Duodenal mucosa (tissue), 2 donors: ENCODE data around the gene RSPO4.
"Not testable (repeated sequence)": the region's sequence is repeated elsewhere in the genome, so short reads cannot be mapped to it uniquely, and the experiment has no call there.

ENCODE experiments used
- H3K27ac ChIP-seq: one replicate; pipeline ENCODE4 v1.7.0; 2013; ENCODE audit warnings: low read depth, low read length
- H3K27me3 ChIP-seq, 2 donors: one replicate each; pipeline ENCODE4 v1.7.0; 2013; ENCODE audit warnings: low read length in 2 of 2, control low read depth in 1 of 2; ENCODE audit not compliant: insufficient read depth in 2 of 2, control insufficient read depth in 1 of 2
- H3K36me3 ChIP-seq, 2 donors: one replicate each; pipeline ENCODE4 v1.7.0; 2013; ENCODE audit warnings: low read length in 2 of 2, control low read depth in 1 of 2; ENCODE audit not compliant: insufficient read depth in 2 of 2, control insufficient read depth in 1 of 2
- H3K4me1 ChIP-seq, 2 donors: one replicate each; pipeline ENCODE4 v1.7.0; 2013; ENCODE audit warnings: low read length in 2 of 2, control low read depth in 1 of 2; ENCODE audit not compliant: insufficient read depth in 2 of 2, control insufficient read depth in 1 of 2
- H3K4me3 ChIP-seq, 2 donors: one replicate each; pipeline ENCODE4 v1.7.0; 2013; ENCODE audit warnings: low read length in 2 of 2, low read depth in 1 of 2
- H3K9ac ChIP-seq, 2 donors: one replicate each; pipeline ENCODE4 v1.7.0; 2013; ENCODE audit warnings: low read length in 2 of 2, low read depth in 1 of 2
- H3K9me3 ChIP-seq, 2 donors: one replicate each; pipeline ENCODE4 v1.7.0; 2013; ENCODE audit warnings: low read length in 2 of 2, control low read depth in 1 of 2; ENCODE audit not compliant: control insufficient read depth in 1 of 2

RSPO4 gene

GRCh38 chr20:1026214-1026613 lies 24.1 kb upstream of the RSPO4 start:
- H3K4me3 ChIP-seq, H3K9ac ChIP-seq, H3K36me3 ChIP-seq, H3K9me3 ChIP-seq, H3K27ac ChIP-seq, H3K4me1 ChIP-seq, H3K27me3 ChIP-seq: not testable (repeated sequence)

DNA sequence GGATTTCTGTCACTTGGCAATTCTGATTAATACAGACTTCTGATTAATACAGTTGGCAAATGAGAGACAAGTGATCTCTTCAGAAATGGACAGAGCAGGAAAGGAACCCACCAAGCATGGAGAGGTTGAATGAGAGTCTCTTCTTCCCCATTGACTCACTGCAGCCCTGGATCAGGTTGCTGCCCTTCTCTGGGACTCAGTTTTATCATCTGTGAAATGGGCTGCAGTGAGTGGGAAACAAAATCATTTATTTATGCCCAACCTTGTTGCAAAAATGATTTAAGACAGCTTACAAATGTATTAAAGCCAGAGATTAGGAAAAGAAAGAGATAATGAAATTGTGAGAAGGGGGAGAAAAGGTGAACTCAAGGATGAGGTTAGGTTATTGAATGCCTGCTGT lies 20.8 kb upstream of the RSPO4 start:
- Histone ChIP-seq H3K27ac (no peak overlapping the region), H3K27me3 (no peaks in the 10 kb centered on the region), H3K4me3 (no peak overlapping the region), H3K36me3 (no peaks in the 10 kb centered on the region), H3K9me3 (no peaks in the 10 kb centered on the region), H3K4me1 (no peaks in the 10 kb centered on the region), H3K9ac (no peak overlapping the region)

- Histone ChIP-seq H3K4me3 (no peak overlapping the region), H3K9ac (no peak overlapping the region), H3K36me3 (no peaks in the 10 kb centered on the region), H3K27me3 (no peaks in the 10 kb centered on the region), H3K27ac (no peak overlapping the region), H3K4me1 (no peaks in the 10 kb centered on the region), H3K9me3 (no peaks in the 10 kb centered on the region)
Observed at GRCh38 chr20:1020614-1021013, 18.5 kb upstream of the RSPO4 start.

GRCh38 chr20:1019344-1019743 lies 17.2 kb upstream of the RSPO4 start:
- H3K27ac ChIP-seq, result no peak overlapping the region
- no peaks in the 10 kb centered on the region for H3K4me1 ChIP-seq
- no peaks in the 10 kb centered on the region for H3K36me3 ChIP-seq
- H3K9me3 ChIP-seq, result no peaks in the 10 kb centered on the region
- H3K4me3 ChIP-seq, result no peak overlapping the region
- H3K27me3 ChIP-seq, result no peaks in the 10 kb centered on the region
- H3K9ac ChIP-seq, result no peak overlapping the region

GRCh38 chr20:1017677-1018076 lies 15.6 kb upstream of the RSPO4 start:
- no peaks in the 10 kb centered on the region for H3K27me3 ChIP-seq
- H3K9ac ChIP-seq, result no peak overlapping the region
- no peak overlapping the region for H3K27ac ChIP-seq
- no peaks in the 10 kb centered on the region for H3K9me3 ChIP-seq
- no peaks in the 10 kb centered on the region for H3K36me3 ChIP-seq
- H3K4me1 ChIP-seq, result no peaks in the 10 kb centered on the region
- no peak overlapping the region for H3K4me3 ChIP-seq

DNA sequence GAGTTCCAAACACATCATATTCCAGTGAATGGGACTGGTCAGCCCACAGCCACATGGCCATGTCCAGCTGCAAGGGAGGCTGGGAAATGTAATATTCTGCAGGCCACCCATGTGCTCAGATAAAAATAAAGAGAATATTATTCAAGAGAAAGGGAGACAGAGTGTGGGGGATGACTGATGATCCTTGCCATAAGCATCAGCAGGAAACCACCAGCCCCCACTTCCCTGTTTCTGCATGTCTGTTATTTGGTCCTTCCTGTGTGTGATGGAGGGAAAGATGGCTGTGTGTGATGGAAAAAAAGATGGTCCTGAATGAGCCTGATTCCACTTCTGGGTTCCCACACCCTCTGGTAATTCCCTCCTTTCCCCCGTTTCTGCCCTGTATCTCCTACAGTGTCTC lies 13.1 kb upstream of the RSPO4 start:
- no peak overlapping the region for H3K9ac ChIP-seq
- H3K4me3 ChIP-seq, result no peak overlapping the region
- no peaks in the 10 kb centered on the region for H3K27me3 ChIP-seq
- H3K36me3 ChIP-seq, result no peaks in the 10 kb centered on the region
- H3K9me3 ChIP-seq, result no peaks in the 10 kb centered on the region
- H3K4me1 ChIP-seq, result no peaks in the 10 kb centered on the region
- no peak overlapping the region for H3K27ac ChIP-seq

- no peak overlapping the region for H3K4me3 ChIP-seq
- no peaks in the 10 kb centered on the region for H3K4me1 ChIP-seq
- no peaks in the 10 kb centered on the region for H3K27me3 ChIP-seq
- no peak overlapping the region for H3K9ac ChIP-seq
- no peak overlapping the region for H3K27ac ChIP-seq
- H3K36me3 ChIP-seq, result no peaks in the 10 kb centered on the region
- H3K9me3 ChIP-seq, result no peaks in the 10 kb centered on the region
Observed at GRCh38 chr20:1014471-1014870, 12.4 kb upstream of the RSPO4 start.

GRCh38 chr20:1013566-1014340 lies 11.6 kb upstream of the RSPO4 start:
- Histone ChIP-seq H3K4me1 (no peaks in the 10 kb centered on the region), H3K36me3 (no peaks in the 10 kb centered on the region), H3K27me3 (no peaks in the 10 kb centered on the region), H3K9ac (no peak overlapping the region), H3K4me3 (no peak overlapping the region), H3K27ac (no peak overlapping the region), H3K9me3 (no peaks in the 10 kb centered on the region)

GRCh38 chr20:1012359-1013168 lies 10.5 kb upstream of the RSPO4 start:
- no peaks in the 10 kb centered on the region for H3K9me3 ChIP-seq
- no peaks in the 10 kb centered on the region for H3K27me3 ChIP-seq
- H3K27ac ChIP-seq, result no peak overlapping the region
- no peaks in the 10 kb centered on the region for H3K36me3 ChIP-seq
- no peak overlapping the region for H3K9ac ChIP-seq
- no peaks in the 10 kb centered on the region for H3K4me1 ChIP-seq
- no peak overlapping the region for H3K4me3 ChIP-seq

DNA sequence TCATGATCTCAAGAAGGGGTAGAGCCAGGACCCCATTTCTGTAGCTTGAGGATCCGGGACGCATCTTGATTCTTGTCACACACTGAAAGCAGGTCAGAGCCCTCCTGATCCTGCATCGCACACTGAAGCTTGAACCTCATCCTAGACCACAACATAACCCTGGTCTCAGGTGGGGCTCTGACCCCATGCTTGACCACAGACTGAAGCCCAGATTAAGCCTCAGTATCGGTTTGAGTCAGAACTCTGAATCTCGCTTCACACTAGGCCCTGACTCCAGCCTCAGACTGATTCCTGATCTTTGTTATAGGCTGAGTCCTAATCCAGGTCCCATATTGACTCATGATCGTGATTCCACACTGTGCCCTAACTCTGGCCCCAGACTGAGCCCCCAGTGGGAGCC lies 8.5 kb upstream of the RSPO4 start:
- H3K4me1 ChIP-seq, result no peaks in the 10 kb centered on the region
- no peak overlapping the region for H3K9ac ChIP-seq
- H3K36me3 ChIP-seq, result no peaks in the 10 kb centered on the region
- no peaks in the 10 kb centered on the region for H3K27me3 ChIP-seq
- H3K27ac ChIP-seq, result no peak overlapping the region
- no peaks in the 10 kb centered on the region for H3K9me3 ChIP-seq
- H3K4me3 ChIP-seq, result no peak overlapping the region
